SK-N-SH treated with all-trans-retinoic acid at 6 μM for 48 hours (cell line): ENCODE results near the gene TTC7B.

Source experiments
- ARNTL ChIP-seq: fragments of 450-650 bp; formaldehyde crosslinking; IDR thresholded peaks from 2 replicates; pipeline ENCODE4 v1.5.0; 2020; ENCODE audit warnings: low read depth, mild to moderate bottlenecking, moderate library complexity, borderline replicate concordance
- CREB5 ChIP-seq: fragments of 250-450 bp; sonication (Bioruptor Pico); IDR thresholded peaks from 2 replicates; pipeline ENCODE4 v1.5.1; 2020; ENCODE audit warnings: low read depth, mild to moderate bottlenecking, moderate library complexity
- GLIS3 ChIP-seq: fragments of 250-450 bp; sonication (Bioruptor Pico); IDR thresholded peaks from 2 replicates; pipeline ENCODE4 v1.5.0; 2020; ENCODE audit warnings: mild to moderate bottlenecking, moderate library complexity
- ISL1 ChIP-seq: fragments of 250-450 bp; sonication (Bioruptor Pico); IDR thresholded peaks from 2 replicates; pipeline ENCODE4 v2.1.2; 2022; ENCODE audit warnings: mild to moderate bottlenecking, moderate library complexity
- OSR1 ChIP-seq: fragments of 250-450 bp; sonication (Bioruptor Pico); IDR thresholded peaks from 2 replicates; pipeline ENCODE4 v1.8.0; 2022; ENCODE audit warnings: moderate library complexity, mild to moderate bottlenecking, inconsistent platforms
- PATZ1 ChIP-seq: fragments of 250-450 bp; sonication (Bioruptor Pico); IDR thresholded peaks from 2 replicates; pipeline ENCODE4 v1.8.0; 2020; ENCODE audit warnings: mild to moderate bottlenecking, moderate library complexity, borderline replicate concordance
- PPARA ChIP-seq: fragments of 250-450 bp; sonication (Bioruptor Pico); IDR thresholded peaks from 2 replicates; pipeline ENCODE4 v1.5.0; 2020; ENCODE audit warnings: mild to moderate bottlenecking, borderline replicate concordance
- RARB ChIP-seq: fragments of 250-450 bp; sonication (Bioruptor Pico); IDR thresholded peaks from 2 replicates; pipeline ENCODE4 v1.8.0; 2021; ENCODE audit warnings: mild to moderate bottlenecking, moderate library complexity
- SNAI2 ChIP-seq: fragments of 250-450 bp; sonication (Bioruptor Pico); IDR thresholded peaks from 2 replicates; pipeline ENCODE4 v1.5.0; 2020; ENCODE audit warnings: mild to moderate bottlenecking, moderate library complexity
- ZNF8 ChIP-seq: fragments of 450-650 bp; formaldehyde crosslinking; IDR thresholded peaks from 2 replicates; pipeline ENCODE4 v1.5.0; 2020; ENCODE audit warnings: mild to moderate bottlenecking, moderate library complexity

- TF ChIP-seq ZNF8: no peak
- no peak for TF ChIP-seq GLIS3 (CRISPR knock-in tag)
- TF ChIP-seq SNAI2 (CRISPR knock-in tag): no peak
- TF ChIP-seq ARNTL: no peak
- no peak for TF ChIP-seq OSR1 (CRISPR knock-in tag)
- no peak for TF ChIP-seq PATZ1
- no peak for TF ChIP-seq RARB (CRISPR knock-in tag)
- no peak for TF ChIP-seq PPARA
- no peak for TF ChIP-seq ISL1 (CRISPR knock-in tag)
- TF ChIP-seq CREB5 (CRISPR knock-in tag): no peak
Measured at GRCh38 chr14:90785876-90786450, 30.3 kb downstream of the TTC7B start.
